Glutamatergic neuron (in vitro differentiated cells): ENCODE data around the gene RCOR3. TPM values are rescaled to one million over a fixed set of nuclear protein-coding genes. Genes with fewer than 3 reads are reported as not detected.

Source experiments
- DNase-seq: peaks from one replicate; pipeline ENCODE4 v3.0.0; 2022
- H3K27ac Mint-ChIP-seq: one replicate; pipeline ENCODE4 v1.8.0; 2020; ENCODE audit warnings: mild to moderate bottlenecking, mixed read lengths, inconsistent platforms; ENCODE audit not compliant: unreplicated experiment
- H3K27me3 Mint-ChIP-seq: one replicate; pipeline ENCODE4 v1.8.0; 2020; ENCODE audit warnings: mild to moderate bottlenecking, moderate library complexity, mixed read lengths, inconsistent platforms; ENCODE audit not compliant: unreplicated experiment
- H3K36me3 Mint-ChIP-seq: one replicate; pipeline ENCODE4 v1.8.0; 2020; ENCODE audit warnings: mild to moderate bottlenecking, mixed read lengths, inconsistent platforms; ENCODE audit not compliant: unreplicated experiment
- H3K4me1 Mint-ChIP-seq: one replicate; pipeline ENCODE4 v1.8.0; 2020; ENCODE audit warnings: mild to moderate bottlenecking, low read depth, mixed read lengths, inconsistent platforms; ENCODE audit not compliant: unreplicated experiment
- H3K4me3 Mint-ChIP-seq: one replicate; pipeline ENCODE4 v1.8.0; 2020; ENCODE audit warnings: mild to moderate bottlenecking, mixed read lengths, inconsistent platforms; ENCODE audit not compliant: unreplicated experiment
- H3K9me3 Mint-ChIP-seq: one replicate; pipeline ENCODE4 v1.8.0; 2020; ENCODE audit warnings: mild to moderate bottlenecking, moderate library complexity, mixed read lengths, inconsistent platforms; ENCODE audit not compliant: unreplicated experiment
- total RNA-seq: library from RNA; stranded (reverse); fragmentation: NEBNext Ultra II Directional; extraction: Animal tissue kit (Norgen Biotek cat#: 25700); gene quantifications from one replicate; pipeline ENCODE4 v1.2.1, GENCODE V29; 2021; ENCODE audit not compliant: unreplicated experiment
- TF ChIP-seq, protein P1 (sequence below): fragments of 200-600 bp; sonication (generic); IDR thresholded peaks from one replicate; pipeline ENCODE4 v1.5.0; 2021; ENCODE audit not compliant: partially characterized antibody, unreplicated experiment

The RCOR3 gene
- total RNA-seq, 1 donor from 2014 or later, result 82.1 TPM

DNA sequence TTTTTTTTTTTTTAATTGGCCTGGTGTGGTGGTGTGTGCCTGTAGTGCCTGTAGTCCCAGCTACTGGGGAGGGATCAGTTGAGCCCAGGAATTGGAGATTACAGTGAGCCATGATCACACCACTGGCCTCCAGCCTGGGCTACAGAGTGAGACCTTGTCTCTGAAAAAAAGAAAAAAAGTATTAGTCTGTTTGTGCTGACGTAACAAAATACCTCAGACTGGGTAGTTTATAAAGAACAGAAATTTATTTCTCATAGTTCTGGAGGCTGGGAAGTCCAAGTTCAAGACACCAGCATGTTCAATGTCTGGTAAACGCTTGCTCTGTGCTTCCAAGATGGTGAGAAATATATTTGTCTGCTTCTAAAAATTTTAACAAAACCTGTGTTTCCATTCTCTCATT lies 93.3 kb downstream of the RCOR3 start:
- peaks cover 3% of the 10 kb centered on the region for H3K9me3 Mint-ChIP-seq
- TF ChIP-seq, protein P1, sequence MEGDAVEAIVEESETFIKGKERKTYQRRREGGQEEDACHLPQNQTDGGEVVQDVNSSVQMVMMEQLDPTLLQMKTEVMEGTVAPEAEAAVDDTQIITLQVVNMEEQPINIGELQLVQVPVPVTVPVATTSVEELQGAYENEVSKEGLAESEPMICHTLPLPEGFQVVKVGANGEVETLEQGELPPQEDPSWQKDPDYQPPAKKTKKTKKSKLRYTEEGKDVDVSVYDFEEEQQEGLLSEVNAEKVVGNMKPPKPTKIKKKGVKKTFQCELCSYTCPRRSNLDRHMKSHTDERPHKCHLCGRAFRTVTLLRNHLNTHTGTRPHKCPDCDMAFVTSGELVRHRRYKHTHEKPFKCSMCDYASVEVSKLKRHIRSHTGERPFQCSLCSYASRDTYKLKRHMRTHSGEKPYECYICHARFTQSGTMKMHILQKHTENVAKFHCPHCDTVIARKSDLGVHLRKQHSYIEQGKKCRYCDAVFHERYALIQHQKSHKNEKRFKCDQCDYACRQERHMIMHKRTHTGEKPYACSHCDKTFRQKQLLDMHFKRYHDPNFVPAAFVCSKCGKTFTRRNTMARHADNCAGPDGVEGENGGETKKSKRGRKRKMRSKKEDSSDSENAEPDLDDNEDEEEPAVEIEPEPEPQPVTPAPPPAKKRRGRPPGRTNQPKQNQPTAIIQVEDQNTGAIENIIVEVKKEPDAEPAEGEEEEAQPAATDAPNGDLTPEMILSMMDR, result no peak
- no peak overlapping the region for H3K4me3 Mint-ChIP-seq
- no peak for DNase-seq
- no peaks in the 10 kb centered on the region for H3K4me1 Mint-ChIP-seq
- H3K27ac Mint-ChIP-seq, result no peak overlapping the region
- H3K36me3 Mint-ChIP-seq, result peaks cover 17% of the 10 kb centered on the region
- H3K27me3 Mint-ChIP-seq, result no peaks in the 10 kb centered on the region

DNA sequence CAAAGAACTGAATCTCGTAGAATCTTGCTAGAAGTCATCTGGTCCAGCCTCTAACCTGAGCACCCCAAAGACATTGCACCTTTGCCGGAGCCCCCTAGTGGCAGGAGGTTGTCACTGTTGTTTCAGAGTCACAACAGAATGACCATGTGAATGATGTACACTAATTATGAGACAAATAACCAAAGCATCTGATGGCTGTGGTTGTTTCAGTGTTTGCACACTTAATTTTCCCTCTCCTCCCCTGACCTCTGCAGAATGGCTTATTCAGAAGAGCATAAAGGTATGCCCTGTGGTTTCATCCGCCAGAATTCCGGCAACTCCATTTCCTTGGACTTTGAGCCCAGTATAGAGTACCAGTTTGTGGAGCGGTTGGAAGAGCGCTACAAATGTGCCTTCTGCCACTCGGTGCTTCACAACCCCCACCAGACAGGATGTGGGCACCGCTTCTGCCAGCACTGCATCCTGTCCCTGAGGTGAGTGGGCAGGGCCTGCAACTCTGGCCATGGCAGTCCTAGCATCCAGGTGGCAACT lies 93.9 kb downstream of the RCOR3 start:
- no peak overlapping the region for H3K27ac Mint-ChIP-seq
- TF ChIP-seq, protein P1, result peak; percentile 80
- peak; percentile 36 for DNase-seq
- H3K9me3 Mint-ChIP-seq, result peaks cover 3% of the 10 kb centered on the region
- H3K4me3 Mint-ChIP-seq, result no peak overlapping the region
- peaks cover 17% of the 10 kb centered on the region for H3K36me3 Mint-ChIP-seq
- H3K4me1 Mint-ChIP-seq, result no peaks in the 10 kb centered on the region
- no peaks in the 10 kb centered on the region for H3K27me3 Mint-ChIP-seq

DNA sequence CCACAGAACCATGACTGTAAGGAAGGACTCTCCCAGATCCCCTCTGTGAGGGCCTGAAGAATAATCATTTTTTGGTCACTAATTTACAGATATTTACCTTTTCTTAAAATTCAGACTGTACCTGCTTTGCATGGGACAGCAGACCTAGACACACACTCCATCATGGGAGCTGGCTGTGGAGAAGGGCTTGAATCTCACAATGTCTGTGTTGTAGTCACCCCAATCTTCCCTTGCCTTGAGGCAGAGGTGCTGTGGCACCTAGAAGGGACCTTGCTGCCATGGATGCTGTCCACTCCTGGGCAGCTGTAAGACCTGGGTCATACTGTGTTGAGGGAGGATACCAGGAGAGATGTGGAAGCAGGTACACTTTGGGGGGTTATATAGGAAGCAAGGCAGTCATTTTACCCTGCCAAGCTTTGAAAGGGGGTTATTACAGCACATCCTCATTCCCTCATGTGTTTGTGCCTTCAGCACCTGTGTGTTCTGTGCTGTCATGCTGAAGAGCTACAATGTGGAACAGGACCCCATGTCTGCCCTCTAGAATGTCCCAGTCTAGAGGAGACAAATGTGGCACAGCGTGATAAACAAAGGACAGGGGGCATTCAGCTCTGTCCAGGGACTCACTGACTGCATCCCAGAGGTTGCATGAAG lies 94.5 kb downstream of the RCOR3 start:
- TF ChIP-seq, protein P1, result no peak
- H3K36me3 Mint-ChIP-seq, result peaks cover 17% of the 10 kb centered on the region
- no peak overlapping the region for H3K27ac Mint-ChIP-seq
- no peak overlapping the region for H3K4me3 Mint-ChIP-seq
- H3K4me1 Mint-ChIP-seq, result no peaks in the 10 kb centered on the region
- H3K27me3 Mint-ChIP-seq, result no peaks in the 10 kb centered on the region
- no peak for DNase-seq
- peaks cover 3% of the 10 kb centered on the region for H3K9me3 Mint-ChIP-seq

DNA sequence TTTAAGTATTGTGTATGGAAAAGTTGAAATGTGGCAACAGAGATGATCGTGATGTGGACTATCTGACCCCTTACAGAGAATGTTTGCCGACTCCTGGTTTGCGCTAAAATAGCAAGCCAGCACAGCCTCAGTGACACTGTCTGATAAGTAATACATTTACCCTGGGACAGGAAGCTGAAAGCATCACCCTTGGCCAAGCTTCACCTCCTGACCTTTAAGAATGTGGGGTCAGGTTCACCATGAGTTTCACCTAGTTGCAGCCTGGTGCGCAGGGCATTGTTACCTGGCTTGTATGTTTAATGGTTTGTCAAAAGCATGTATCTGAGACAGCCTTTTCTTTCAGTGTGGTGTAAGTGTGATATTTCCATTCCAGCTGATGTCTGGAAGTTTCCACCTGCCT lies 96.7 kb downstream of the RCOR3 start:
- TF ChIP-seq, protein P1, result no peak
- no peaks in the 10 kb centered on the region for H3K27me3 Mint-ChIP-seq
- no peaks in the 10 kb centered on the region for H3K4me1 Mint-ChIP-seq
- DNase-seq, result no peak
- no peak overlapping the region for H3K4me3 Mint-ChIP-seq
- no peak overlapping the region for H3K27ac Mint-ChIP-seq
- peaks cover 17% of the 10 kb centered on the region for H3K36me3 Mint-ChIP-seq
- peaks cover 3% of the 10 kb centered on the region for H3K9me3 Mint-ChIP-seq

DNA sequence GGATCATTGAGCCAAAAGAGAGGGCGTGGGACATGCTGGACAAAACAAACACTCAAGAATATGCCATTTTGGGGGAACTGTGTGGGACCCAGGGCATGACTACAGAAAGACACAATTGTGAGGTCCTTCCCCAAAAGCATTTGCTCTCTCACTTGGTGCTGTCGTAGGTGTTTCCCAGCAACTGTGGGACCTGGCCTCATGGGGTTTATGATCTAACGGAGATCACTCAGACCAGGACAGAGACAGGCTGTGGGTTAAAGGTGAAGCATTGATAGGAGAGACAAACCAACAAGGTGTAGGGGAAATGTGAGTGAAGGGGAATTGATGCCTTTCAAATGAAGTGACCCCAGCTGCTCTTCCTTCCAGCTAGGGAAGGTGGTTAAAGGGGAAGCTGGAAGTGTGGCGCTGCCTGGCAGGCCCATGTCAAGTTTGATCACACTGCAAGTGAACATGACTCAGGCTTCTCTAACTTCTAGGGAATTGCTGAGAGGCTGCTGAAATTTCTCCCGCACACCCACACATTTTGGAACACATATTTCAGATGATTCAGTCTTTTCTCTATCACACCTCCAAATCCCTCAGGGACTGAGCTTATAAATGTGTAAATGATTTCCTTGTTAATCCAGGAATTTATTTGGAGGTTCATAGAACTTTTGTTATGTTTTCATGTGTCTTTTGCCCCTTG lies 97.7 kb downstream of the RCOR3 start:
- H3K27ac Mint-ChIP-seq, result no peak overlapping the region
- peaks cover 3% of the 10 kb centered on the region for H3K9me3 Mint-ChIP-seq

More for the DNA sequence above, 97.7 kb downstream of the RCOR3 start:
- DNase-seq, result no peak
- TF ChIP-seq, protein P1, result no peak
- Mint-ChIP-seq H3K36me3 (peaks cover 9% of the 10 kb centered on the region), H3K4me3 (no peak overlapping the region), H3K4me1 (no peaks in the 10 kb centered on the region), H3K27me3 (no peaks in the 10 kb centered on the region)
